IPS DF 4.7 (cell line): ENCODE results near the gene FPGS.

Experiments
- DNase-seq: peaks from one replicate; pipeline ENCODE4 v3.0.0-alpha.2; 2013; ENCODE audit warnings: low spot score; ENCODE audit errors: extremely low read depth

FPGS gene

DNA sequence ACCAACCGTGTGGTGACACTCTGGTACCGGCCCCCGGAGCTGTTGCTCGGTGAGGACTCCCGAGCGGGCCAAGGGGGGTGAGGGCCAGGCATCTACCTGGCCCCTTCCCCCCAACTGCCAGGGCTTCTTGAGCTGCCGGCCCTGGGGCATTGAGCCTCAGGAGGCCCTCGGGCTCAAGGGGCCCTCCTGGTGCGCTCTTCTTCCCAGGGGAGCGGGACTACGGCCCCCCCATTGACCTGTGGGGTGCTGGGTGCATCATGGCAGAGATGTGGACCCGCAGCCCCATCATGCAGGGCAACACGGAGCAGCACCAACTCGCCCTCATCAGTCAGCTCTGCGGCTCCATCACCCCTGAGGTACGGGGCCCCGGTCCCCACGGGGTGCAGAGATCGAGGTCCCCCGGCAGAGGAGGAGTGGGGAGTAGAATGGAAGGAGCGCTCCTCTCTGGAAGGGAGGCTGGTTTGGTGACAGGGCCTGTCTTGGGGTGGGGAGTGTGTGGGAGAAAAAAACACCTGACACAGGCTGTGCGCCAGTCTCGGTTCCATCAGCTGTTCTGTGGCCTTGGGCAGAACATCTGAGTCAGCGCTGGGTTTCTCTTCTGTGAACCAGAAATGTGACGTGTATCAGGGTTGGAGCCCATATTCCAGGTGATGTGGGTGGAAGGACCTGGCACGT lies 14.2 kb upstream of the FPGS start:
- no peak for DNase-seq

DNA sequence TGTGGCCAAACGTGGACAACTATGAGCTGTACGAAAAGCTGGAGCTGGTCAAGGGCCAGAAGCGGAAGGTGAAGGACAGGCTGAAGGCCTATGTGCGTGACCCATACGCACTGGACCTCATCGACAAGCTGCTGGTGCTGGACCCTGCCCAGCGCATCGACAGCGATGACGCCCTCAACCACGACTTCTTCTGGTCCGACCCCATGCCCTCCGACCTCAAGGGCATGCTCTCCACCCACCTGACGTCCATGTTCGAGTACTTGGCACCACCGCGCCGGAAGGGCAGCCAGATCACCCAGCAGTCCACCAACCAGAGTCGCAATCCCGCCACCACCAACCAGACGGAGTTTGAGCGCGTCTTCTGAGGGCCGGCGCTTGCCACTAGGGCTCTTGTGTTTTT lies 13.5 kb upstream of the FPGS start:
- DNase-seq = no peak

DNA sequence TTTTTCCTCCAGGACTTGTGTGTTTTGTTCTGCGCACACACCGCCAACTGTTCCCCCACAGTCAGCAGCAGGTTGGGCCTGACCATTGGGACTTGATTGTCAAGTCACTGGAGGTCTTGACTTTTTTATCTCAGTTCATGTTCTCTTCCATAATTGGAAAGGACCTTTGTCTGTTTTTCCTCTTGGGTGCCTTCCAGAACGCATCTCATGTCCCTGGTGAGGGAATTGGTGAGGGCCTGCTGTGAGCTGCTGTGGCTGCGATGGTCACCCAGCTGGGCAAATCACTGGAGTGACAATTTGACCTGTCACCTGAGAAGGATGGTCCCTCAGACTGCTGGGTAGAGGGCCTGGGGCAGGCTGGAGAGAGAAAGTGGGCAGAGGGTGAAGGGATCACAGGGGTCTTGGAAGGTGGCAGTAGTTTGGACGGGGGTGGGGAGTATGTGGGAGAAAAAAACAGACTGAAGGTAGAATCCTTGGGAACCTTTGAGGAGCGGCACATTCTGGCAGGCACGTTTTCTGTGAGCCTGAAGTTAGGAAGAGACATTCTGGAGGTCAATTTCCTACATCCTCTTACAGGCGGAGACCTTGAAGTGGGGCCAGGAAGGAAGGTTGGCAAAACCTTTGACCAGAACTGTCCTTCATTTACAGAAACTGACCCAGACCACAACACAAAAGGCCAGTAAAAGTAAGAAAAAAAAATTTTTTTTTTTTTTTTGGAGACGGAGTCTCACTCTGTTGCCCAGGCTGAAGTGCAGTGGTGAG lies 12.4 kb upstream of the FPGS start:
- DNase-seq = no peak

DNA sequence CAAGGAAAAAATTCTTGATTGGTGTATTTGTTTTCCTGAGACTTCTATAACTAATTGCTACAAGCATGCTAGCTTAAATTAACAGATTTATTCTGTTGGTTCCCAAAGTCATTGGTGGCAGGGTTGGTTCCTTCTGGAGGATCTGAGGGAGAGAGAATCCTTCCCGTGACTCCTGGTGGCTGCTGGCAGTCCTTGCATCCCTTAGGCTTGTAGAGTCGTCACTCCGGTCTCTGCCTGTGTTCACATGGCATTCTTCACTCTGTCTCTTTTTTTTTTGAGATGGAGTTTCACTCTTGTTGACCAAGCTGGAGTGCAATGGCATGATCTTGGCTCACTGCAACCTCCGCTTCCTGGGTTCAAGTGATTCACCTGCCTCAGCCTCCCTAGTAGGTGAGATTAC lies 11.6 kb upstream of the FPGS start:
- no peak for DNase-seq

DNA sequence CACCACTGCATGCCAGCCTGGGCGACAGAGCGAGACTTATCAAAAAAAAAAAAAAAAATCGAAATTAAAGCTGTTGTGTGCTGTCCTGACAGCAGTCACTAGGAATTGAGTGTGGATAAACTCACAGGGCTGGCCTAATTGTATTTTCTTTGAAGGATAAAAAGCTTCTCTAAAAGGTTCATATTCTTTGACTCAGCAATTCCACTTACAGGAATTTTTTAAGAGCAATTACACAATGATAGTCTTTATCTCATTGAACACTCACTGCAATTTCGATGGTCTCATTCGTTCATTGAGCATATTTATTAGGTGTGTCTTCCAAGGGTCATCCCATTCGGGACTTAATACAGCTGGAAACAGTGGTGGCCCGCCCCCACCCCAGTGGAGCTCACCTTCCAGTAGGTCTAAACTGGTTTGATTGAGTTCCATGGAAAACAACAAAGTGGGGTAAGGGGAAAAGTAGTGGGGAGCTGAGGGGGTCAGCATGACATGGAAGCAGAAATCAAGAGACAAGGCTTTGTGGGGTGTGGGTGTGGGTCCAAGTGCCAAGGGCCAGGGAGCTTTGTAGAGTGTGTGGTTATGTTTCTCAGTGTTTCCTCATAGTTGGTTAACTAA lies 10.2 kb upstream of the FPGS start:
- no peak for DNase-seq

DNA sequence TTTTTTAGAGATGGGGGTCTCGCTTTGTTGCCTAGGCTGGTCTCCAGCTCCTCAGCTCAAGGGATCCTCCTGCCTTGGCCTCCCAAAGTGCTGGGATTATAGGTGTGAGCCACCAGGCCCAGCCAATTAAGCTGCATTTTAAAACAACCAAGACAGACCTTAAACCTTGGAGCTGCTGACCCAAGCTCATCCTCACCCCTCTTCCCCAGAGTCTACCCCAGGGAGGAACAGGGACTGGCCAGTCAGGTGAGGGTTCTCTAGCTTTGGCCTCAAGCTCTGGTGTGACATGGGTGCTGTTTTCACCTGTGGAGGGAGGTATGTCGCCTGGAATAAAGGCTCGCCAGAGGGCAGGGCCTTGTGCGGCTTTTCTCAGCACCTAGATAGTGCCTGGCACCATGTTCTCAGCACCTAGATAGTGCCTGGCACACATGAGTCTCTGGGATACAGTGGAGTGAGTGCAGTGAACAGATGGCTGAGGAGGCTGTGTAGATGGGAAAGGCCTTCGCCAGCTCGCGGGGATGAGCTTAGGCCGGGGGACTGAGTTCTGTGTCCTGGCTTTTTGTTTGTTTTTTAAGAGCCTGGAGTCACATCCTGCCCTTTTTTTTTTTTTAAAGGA lies 9.5 kb upstream of the FPGS start:
- no peak for DNase-seq

DNA sequence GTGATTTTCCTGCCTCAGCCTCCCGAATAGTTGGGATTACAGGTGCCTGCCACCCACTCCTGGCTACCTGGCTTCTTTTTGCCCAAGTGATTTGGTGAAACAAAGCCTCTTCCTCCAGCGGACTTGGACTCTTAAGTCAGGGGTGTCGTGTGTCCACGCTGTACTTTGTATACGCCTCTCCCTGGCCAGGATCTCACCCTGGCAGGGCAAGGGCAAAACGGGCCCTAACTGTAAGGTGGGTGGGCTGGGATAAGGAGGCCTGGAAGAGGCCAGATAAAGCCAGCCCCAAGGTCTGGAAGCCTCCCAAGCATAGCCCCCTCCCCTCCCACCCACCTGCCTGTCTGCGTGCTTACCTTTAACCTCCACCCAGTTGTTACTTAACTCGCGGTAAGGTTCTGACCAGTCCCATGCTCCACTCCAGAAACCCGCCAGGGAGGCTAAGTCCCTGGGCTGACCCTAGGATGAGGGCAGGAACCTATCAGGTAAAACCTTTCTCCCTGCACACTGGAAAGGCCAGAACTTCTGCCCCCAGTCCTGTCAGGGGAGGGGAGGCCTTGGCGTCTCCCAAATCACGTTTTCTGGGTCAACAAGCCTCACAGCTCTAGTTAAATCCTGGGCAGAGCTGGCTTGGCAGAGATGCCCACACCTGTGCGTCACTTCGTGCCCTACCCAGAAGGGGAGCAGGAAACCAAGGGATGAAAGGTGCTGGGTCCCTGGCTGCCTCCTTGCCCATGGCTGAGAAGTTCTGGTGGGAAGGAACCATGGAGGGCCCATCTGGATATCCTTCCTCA lies 8.5 kb upstream of the FPGS start:
- DNase-seq = no peak

DNA sequence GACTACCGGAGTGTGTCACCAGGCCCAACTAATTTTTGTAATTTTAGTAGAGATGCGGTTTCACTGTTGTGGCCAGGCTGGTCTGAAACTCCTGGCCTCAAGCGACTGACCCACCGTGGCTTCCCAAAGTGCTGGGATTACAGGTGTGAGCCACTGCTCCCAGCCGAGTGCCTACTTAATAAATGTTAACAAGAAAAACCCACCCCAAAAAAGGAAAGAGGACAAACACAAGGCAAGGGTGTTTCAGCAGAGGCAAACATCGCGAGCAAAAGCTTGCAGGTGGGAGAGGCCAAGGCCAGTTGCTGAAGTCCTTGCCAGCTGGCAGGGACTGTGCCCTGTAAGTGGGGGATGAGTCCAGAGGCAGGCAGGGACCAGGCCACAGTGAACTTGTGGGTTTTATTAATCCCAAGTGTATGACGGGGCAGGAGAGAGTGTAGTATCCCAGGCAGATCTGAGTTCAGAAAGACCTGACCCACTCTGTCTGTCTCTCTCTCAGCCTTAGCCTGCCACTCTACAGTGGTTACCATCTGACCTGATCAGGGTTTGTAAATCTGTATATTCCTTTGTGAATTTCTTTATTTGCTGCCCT lies 6.4 kb upstream of the FPGS start:
- no peak for DNase-seq

DNA sequence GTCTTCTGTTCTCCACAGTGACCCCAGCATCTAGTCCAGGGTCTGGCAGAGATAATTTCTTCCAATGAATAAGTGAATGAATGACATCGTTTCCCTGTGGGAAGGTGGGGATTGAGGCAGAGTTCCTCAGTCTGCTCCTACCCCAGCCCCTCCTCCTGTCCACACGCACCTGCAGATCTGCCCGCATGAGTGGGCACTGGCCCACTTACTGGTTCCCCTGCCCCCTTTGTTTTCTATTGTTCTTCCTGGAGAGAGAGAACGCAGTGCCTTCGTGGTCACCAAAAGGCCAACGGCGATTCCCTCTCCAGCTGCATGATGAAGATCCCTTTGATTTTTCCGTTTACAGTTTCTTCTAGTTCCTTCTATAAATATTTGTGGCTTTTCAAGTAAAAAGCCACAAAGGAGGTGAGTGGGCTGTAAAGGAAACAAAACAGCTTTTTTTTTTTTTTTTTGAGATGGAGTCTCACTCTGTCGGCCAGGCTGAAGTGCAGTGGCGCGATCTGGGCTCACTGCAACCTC lies 5.8 kb upstream of the FPGS start:
- DNase-seq = no peak

DNA sequence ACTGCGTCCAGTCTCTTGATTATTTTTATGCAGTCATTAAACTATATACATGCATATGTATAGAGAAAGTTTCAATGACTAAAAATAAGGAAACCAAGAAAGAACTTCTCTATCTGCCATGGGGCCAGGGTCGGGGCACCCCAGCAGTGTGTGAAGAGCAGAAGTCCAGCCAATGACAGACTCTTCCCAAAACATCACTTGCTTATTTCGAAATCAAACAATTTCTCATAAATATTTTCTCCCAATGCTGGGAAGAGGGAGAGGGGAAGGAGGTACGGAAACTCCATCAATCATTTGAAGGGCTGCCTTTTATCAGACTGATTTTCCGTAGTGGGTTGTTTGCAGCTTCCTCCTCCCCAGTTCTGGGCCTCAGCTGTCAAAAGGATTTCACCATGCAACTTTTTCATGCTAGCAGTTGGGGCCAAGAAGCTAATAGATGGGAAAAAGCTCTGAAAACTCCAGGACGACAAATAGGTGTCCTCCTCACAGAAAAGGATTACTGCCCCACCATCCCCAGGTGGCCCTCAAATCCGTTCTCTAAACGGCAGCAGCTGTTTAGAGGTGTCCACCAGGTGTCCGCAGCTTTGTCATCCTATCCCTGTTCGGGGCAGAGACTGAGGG lies 617 bp upstream of the FPGS start:
- DNase-seq = no peak

DNA sequence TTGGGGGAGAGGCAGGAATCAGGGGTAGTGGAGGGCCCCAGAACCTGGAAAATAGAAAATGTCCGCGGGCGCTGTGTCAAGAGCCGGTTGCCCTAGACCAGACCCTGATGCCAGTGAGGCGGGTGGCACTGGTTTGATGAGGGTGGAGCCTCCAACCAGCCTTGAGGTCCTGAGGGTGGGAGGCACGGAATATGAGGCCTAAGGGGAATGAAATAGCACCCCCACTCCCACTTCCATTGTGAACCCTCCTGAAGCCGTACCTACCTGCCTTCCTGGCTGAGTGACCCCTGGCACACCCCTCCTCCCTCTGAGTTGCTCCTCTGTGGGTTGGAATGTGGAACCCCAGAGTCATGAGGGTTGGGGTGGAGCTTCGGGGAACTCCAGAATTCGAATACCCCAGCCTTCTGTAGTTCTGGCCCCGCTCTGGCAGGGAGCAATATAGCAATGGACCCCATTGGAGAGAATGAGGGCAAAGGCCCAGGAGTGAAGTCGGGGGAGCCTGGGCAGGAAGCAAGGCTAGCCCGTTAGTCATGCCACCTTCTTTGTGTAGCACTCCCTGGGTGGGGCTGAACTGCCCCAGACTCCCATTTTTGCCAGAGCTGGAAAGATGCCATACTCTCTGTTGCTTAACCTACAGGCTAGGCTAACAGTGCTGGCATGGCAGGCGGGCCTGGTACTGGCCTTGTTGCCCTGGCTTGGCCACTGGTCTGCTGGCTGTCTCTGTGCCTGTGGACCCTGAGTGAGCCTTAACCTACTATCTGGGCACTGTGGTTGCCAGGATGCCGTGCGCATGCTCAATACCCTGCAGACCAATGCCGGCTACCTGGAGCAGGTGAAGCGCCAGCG lies 1.0 kb downstream of the FPGS start:
- no peak for DNase-seq

DNA sequence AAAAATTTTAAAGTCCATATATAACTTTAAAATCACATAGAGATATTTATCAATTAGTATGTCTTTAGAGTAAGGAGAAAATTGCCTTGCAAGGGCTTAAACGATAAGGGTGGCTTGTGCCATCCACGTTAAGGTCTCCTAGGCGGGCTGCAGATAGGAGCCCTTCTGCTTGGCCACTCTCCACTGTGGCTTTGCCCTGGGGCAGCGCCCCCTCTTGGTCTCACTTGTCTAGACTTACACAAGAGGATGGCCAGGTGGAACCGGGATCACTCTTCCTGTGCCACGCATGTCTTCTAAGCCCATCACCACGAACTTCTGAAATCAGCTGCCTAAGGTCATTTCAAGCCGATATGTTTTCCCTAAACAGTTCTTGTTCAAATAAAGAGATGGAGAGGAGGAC lies 2.9 kb downstream of the FPGS start:
- no peak for DNase-seq

DNA sequence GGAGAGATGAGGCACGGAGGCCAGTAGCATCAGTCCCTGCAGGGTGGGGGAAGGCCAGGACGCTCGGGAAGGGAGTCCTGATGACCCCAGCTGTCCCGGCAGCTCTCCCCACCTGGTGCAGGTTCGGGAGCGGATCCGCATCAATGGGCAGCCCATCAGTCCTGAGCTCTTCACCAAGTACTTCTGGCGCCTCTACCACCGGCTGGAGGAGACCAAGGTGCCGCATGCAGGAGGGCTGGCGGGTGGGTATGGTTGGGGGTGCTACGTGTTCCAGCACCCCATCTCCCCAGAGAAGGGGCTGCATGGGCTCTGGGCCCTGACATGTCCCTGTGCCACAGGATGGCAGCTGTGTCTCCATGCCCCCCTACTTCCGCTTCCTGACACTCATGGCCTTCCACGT lies 4.2 kb downstream of the FPGS start:
- no peak for DNase-seq

DNA sequence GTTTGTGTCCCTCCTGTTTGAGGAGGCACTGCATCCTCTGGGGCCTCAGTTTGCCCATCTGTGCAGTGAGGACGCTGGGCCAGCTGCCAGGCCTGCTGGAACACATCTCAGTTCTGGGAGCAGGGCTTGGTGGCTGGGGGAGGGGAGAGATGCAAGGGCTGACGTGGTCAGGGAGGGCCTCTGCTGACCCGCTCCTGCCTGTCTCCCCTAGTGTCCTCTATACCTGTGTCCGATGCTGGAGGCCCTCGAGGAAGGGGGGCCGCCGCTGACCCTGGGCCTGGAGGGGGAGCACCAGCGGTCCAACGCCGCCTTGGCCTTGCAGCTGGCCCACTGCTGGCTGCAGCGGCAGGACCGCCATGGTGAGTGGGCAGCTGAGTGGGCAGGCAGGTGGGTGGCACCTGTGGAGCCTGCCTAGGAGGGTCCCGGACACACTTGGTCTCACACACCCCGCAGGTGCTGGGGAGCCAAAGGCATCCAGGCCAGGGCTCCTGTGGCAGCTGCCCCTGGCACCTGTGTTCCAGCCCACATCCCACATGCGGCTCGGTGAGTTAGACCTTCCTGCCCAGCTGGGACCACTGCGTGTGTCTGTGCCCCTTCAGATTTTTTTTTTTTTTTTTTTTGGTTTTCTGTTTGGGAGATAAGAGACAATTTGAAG lies 5.8 kb downstream of the FPGS start:
- DNase-seq = no peak

DNA sequence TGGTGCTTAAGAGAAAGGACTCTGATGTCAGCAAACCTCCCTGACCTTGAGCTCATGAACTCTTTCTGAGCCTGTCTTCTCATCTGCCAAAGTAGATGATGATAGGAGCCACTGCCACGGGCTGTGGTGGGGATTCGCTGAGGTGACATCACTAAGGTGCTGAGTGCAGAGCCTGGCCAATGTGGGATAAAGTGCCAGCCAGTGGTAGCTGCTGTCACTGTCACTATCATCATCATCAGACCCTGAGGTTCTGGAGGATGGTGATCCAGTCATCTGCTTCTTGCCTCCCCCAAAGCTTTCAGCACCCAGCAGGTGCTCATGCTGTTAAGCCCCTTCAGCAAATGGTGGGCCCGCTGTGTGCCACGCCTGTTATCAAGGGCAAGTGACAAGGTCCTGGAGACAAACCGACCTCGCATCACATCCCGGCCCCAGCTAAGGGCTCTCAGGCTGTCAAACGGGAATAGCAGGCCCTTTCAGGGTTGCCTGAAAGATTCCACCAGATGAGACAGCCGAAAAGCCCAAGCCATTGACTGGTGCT lies 6.4 kb downstream of the FPGS start:
- no peak for DNase-seq

DNA sequence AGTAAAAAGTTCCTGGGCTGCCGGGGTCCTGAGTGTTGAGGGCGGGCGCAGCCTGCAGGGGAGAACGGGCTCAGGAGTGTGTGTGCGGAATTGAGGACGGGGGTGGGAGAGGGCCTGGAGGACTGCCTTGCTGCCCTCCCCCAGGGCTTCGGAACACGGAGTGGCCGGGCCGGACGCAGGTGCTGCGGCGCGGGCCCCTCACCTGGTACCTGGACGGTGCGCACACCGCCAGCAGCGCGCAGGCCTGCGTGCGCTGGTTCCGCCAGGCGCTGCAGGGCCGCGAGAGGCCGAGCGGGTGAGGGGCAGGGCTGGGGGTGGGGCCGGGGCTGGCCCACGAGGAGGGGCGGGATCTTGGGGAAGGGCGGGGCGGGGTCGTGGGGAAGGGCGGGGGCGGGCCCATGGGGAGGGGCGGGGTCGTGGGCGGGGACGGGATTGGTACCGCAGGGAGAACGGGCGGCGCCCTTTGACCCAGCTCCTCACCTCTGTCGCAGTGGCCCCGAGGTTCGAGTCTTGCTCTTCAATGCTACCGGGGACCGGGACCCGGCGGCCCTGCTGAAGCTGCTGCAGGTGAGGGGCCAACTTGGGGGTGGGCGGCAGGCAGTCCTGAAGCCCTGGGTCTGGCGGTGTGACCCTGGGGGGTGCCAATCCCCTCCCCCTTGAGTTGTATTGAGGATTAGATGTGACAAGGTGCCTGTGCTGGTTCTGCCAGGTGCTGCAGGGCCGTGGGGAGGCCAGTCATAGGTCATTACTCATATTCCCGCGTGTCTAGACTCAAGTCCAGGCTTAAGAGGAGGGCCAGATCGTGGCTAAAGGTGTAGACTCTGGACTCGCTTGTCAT lies 7.1 kb downstream of the FPGS start:
- no peak for DNase-seq

DNA sequence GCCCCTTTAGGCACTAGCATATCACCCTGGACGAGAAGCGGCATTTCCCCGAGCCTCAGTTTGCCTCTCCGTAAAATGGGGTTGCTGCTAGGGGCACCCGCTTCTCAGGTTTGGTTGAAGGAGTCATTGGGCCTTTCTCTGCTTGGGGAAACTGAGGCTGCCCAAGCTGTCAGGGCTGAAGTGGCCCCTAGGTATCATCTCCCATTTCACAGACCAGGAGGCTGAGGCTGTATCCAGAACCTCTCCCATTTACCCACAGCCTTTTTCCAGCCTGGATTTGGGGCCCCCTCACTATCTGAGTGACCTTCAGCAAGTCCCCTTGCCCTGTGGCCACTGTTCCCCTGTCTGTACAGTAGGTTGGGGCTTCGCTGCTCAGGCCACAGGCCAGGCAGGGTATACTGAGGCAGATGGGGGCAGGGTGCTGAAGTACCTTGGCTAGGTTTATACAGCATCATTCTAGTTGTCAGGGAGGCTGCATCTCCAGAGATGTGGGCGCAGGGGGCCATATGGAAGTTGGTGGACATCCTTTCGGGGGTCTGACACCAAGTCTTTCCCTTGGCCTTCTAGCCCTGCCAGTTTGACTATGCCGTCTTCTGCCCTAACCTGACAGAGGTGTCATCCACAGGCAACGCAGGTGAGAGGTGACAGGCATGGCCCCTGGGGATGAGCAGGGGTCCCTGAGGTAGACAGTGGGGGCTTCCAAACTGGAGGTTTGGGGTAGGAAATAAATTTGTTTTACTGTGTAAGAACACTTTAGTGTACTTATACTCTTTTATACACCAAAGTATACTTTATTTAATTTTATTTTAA lies 7.9 kb downstream of the FPGS start:
- no peak for DNase-seq
